Testis (tissue), 3 donors: ENCODE results near the gene TM4SF18. TPM values are rescaled to one million over a fixed set of nuclear protein-coding genes. Genes with fewer than 3 reads are reported as not detected.

Source experiments
- DNase-seq: peaks from one replicate; pipeline ENCODE4 v3.0.0-alpha.2; 2019
- H3K27ac ChIP-seq, 2 donors: fragments of 200-600 bp; sonication (generic); one replicate each; pipeline ENCODE4 v1.5.1; 2019
- H3K27me3 ChIP-seq: fragments of 200-600 bp; sonication (generic); one replicate; pipeline ENCODE4 v1.5.1; 2019
- H3K36me3 ChIP-seq: fragments of 200-600 bp; sonication (generic); one replicate; pipeline ENCODE4 v1.5.1; 2017; ENCODE audit warnings: low read depth; ENCODE audit errors: missing control alignments
- H3K4me1 ChIP-seq: fragments of 200-600 bp; sonication (generic); one replicate; pipeline ENCODE4 v1.5.1; 2019
- H3K4me3 ChIP-seq, 2 donors: fragments of 200-600 bp; sonication (generic); one replicate each; pipeline ENCODE4 v1.5.1; 2017 to 2019
- H3K9me3 ChIP-seq: fragments of 200-600 bp; sonication (generic); one replicate; pipeline ENCODE4 v1.5.1; 2017
- POLR2A ChIP-seq: fragments of 450-650 bp; IDR thresholded peaks from one replicate; pipeline ENCODE4 v1.6.1; 2017; ENCODE audit warnings: antibody characterized with exemption, mild to moderate bottlenecking, moderate library complexity
- WGBS, 2 donors: methylation state at CpG; one replicate each; pipeline ENCODE4 v1.1.5; 2018; 5-methylcytosine and 5-hydroxymethylcytosine counted together
- intact Hi-C: fragments of 100-400 bp; cut with DNase I; formaldehyde crosslinking; loops from one replicate; pipeline ENCODE4 v1.15.1; 2023; ENCODE audit warnings: low total_unique reads
- polyA plus RNA-seq: library from polyadenylated mRNA; stranded (reverse); fragments of 350-450 nt; fragmentation: Illumina TruSeq; extraction: RNeasy Lipid Tissue Mini Kit (QIAGEN cat#74804); gene quantifications from one replicate; pipeline ENCODE4 v1.2.3, GENCODE V29; 2014; ENCODE audit warnings: low read depth, low replicate concordance; ENCODE audit not compliant: insufficient read depth
- total RNA-seq, 2 donors: library from RNA; depleted of rRNA; stranded (reverse); fragments of >200 nt; gene quantifications; one replicate each; pipeline ENCODE4 v1.2.3, GENCODE V29; 2016
- TF ChIP-seq, protein P1 (sequence below), 3 experiments: fragments of 450-650 bp in 2 of 3; fragments of 200-600 bp in 1 of 3; sonication (generic) in 1 of 3; IDR thresholded peaks; one replicate each; pipeline ENCODE4 v1.5.1; 2016 to 2019; ENCODE audit warnings: antibody characterized with exemption in 3 of 3, mild to moderate bottlenecking in 2 of 3, moderate library complexity in 1 of 3

Gene TM4SF18
- total and polyA plus RNA-seq, 3 donors from 2014 or later: 1.2 to 4.2 (median 3.1) TPM

DNA sequence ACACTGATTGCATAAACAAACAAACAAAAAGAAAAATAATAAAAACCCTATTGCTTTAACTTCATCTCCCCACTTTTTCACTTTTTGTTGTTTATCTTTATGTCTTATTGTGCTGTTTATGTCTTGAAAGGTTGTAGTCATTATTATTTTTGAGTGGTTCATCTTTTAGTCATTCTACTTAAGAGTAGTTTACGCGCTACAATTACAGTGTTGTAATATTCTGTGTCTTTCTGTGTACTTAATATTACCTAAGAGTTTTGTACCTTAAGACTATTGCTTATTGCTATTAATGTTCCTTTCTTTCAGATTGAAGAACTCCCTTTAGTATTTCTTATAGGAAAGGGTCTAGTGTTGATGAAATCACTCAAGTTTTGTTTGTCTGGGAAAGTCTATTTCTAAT is 28.1 kb downstream of the TM4SF18 start:
- no peak for DNase-seq
- Histone ChIP-seq H3K27ac (no peak overlapping the region), H3K36me3 (no peaks in the 10 kb centered on the region), H3K4me1 (no peaks in the 10 kb centered on the region), H3K4me3 (no peak overlapping the region), H3K27me3 (no peaks in the 10 kb centered on the region), H3K9me3 (no peaks in the 10 kb centered on the region)
- no peak for TF ChIP-seq POLR2A
- TF ChIP-seq, protein P1, sequence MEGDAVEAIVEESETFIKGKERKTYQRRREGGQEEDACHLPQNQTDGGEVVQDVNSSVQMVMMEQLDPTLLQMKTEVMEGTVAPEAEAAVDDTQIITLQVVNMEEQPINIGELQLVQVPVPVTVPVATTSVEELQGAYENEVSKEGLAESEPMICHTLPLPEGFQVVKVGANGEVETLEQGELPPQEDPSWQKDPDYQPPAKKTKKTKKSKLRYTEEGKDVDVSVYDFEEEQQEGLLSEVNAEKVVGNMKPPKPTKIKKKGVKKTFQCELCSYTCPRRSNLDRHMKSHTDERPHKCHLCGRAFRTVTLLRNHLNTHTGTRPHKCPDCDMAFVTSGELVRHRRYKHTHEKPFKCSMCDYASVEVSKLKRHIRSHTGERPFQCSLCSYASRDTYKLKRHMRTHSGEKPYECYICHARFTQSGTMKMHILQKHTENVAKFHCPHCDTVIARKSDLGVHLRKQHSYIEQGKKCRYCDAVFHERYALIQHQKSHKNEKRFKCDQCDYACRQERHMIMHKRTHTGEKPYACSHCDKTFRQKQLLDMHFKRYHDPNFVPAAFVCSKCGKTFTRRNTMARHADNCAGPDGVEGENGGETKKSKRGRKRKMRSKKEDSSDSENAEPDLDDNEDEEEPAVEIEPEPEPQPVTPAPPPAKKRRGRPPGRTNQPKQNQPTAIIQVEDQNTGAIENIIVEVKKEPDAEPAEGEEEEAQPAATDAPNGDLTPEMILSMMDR (IDR thresholded peaks at IDR 0.05): no peak
- intact Hi-C loops: no loop called here
- WGBS, 2 donors: 94 to 99% methylated on average over 2 of the region's 2 CpGs

DNA sequence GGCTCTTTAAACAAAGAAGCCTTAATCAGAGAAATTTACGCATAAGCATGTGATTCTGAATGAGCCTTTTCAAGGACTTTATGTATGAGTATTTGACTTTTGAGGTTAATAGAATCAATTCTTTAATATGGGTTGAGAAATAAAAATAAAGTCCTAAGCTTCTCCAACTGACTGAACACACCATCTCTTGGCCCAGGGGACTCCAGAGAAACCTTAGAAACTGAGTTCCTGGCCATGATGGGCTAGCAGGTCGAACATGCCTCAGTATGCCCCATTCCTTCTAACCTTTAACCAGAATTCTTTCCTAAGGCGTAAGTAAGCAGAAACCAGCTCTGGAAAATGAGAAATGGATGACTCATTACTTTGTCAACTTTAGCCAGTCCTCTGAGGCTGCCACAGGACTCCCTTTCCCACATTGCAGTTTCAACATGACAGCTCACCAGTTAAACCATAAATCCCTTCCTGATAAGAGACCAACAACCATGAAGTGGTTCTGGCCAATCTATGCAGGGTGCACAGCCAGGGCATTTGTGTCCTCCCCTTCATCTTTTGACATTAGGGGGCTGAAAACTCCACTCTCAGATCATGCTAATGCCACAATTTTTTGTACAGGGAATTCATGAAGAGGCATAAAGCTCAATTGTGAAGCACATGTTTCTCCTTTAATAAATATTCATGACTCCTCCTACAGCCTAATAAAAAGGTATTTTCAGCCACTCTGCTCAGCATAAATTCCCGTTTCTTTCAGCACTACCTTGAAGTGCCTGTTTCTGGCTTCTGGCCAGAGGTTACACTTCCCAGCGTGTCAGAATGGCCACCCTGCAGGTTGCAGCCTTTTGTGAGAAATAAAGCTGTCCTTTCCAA is 33.3 kb downstream of the TM4SF18 start:
- Histone ChIP-seq H3K27me3 (no peaks in the 10 kb centered on the region), H3K36me3 (no peaks in the 10 kb centered on the region), H3K4me3 (no peak overlapping the region), H3K27ac (no peak overlapping the region), H3K4me1 (no peaks in the 10 kb centered on the region), H3K9me3 (no peaks in the 10 kb centered on the region)
- DNase-seq: no peak
- 45 to 52% methylated on average over 5 of the region's 5 CpGs for WGBS, 2 donors
- TF ChIP-seq POLR2A: no peak
- TF ChIP-seq, protein P1 (IDR thresholded peaks at IDR 0.05): no peak
- intact Hi-C loops: no loop called here

DNA sequence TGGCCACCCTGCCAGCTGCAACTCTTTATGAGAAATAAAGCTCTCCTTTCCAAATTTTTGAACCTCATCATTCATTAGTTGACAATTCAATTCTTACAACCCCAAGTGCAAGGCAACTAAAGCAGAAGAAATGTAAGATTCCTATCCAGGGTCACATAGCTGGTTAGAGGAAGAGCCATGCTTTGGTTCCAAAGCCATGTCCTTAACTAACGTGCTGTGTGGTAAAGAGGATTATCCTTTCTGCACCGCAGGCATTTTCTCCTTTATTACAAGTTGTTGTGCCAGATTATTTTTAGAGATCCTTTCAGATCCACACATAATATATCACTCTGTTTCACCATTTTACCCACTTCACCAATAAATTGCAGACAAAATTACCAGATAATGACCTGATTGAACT is 36.5 kb downstream of the TM4SF18 start:
- H3K36me3 ChIP-seq: no peaks in the 10 kb centered on the region
- no peaks in the 10 kb centered on the region for H3K9me3 ChIP-seq
- WGBS, 2 donors: 85 to 86% methylated on average over 2 of the region's 2 CpGs
- TF ChIP-seq, protein P1 (IDR thresholded peaks at IDR 0.05): no peak
- TF ChIP-seq POLR2A: no peak
- intact Hi-C loops: no loop called here
- H3K27ac ChIP-seq: no peak overlapping the region
- no peak for DNase-seq
- H3K4me1 ChIP-seq: no peaks in the 10 kb centered on the region
- no peaks in the 10 kb centered on the region for H3K27me3 ChIP-seq
- H3K4me3 ChIP-seq: no peak overlapping the region

DNA sequence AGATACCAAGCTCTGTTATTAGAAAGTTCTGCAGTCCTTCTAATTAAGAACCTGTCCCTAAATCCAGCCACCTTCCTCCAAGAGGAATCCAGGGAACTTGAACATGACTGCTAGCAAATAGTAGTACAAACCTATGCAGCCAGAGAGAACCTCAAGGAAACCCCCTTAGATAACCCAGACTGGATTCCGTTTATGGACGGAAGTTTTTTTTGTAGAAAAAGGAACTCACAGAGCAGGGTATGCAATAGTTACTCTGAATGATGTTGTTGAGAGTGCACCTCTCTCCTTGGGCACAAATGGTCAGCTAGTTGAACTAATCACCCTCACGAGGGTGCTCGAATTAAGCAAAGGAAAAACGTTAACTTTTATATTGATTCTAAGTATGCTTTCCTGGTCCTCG is 40.8 kb downstream of the TM4SF18 start:
- Histone ChIP-seq H3K27me3 (no peaks in the 10 kb centered on the region), H3K4me3 (no peak overlapping the region), H3K36me3 (no peaks in the 10 kb centered on the region), H3K4me1 (no peaks in the 10 kb centered on the region), H3K27ac (no peak overlapping the region), H3K9me3 (no peaks in the 10 kb centered on the region)
- intact Hi-C loops: no loop called here
- WGBS, 2 donors: 74 to 84% methylated on average over 6 of the region's 6 CpGs
- TF ChIP-seq, protein P1 (IDR thresholded peaks at IDR 0.05): no peak
- TF ChIP-seq POLR2A: no peak
- no peak for DNase-seq

DNA sequence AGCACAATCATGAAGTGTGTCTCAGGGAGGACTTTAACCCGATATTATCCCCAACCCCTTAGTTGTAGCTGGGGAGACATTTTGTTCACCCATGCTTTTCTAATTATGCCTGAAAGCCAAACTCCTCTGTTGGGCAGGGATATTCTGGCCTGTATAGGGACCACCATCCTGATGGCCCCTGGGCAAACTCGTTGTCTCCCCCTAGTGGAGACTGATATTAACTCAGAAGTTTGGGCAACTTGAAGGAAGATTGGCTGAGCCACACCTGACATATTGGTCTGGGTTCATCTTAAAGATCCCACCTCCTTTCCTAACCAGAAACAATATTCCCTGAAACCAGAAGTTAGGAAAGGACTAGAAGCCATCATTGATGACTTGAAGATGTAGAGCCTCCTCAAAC is 42.3 kb downstream of the TM4SF18 start:
- no peaks in the 10 kb centered on the region for H3K36me3 ChIP-seq
- intact Hi-C loops: no loop called here
- no peak for TF ChIP-seq POLR2A
- TF ChIP-seq, protein P1 (IDR thresholded peaks at IDR 0.05): peak in 1 of 3 experiments; percentile 49
- DNase-seq: no peak
- no peaks in the 10 kb centered on the region for H3K4me1 ChIP-seq
- H3K27me3 ChIP-seq: no peaks in the 10 kb centered on the region
- 79 to 83% methylated on average over 2 of the region's 2 CpGs for WGBS, 2 donors
- no peaks in the 10 kb centered on the region for H3K9me3 ChIP-seq
- H3K4me3 ChIP-seq: no peak overlapping the region
- no peak overlapping the region for H3K27ac ChIP-seq
